Body of pancreas (tissue), 4 donors: Measurements from ENCODE around the gene CTNNA2.

Experiments used
- CTCF ChIP-seq, 7 experiments: fragments of 450-650 bp in 4 of 7; fragments of 200-600 bp in 3 of 7; sonication (generic) in 3 of 7; IDR thresholded peaks; one replicate each; pipeline ENCODE4 v1.5.1; 2016 to 2019; ENCODE audit warnings: antibody characterized with exemption in 7 of 7
- POLR2A ChIP-seq, 3 donors: fragments of 450-650 bp; IDR thresholded peaks; one replicate each; pipeline ENCODE4 v1.6.1; 2016; ENCODE audit warnings: antibody characterized with exemption in 3 of 3, mild to moderate bottlenecking in 2 of 3

GRCh38 chr2:79901161-79901560 is 388.3 kb downstream of the CTNNA2 start:
- TF ChIP-seq CTCF (IDR thresholded peaks at IDR 0.05) (no peak), POLR2A (IDR thresholded peaks at IDR 0.05) (no peak)
